GM18520 (cell line): Measurements from ENCODE around the gene SYT2.

ENCODE experiments used
- ATAC-seq: cut with Tn5 transposase; IDR thresholded peaks from one replicate; pipeline ENCODE4 v1.9.1; 2021; ENCODE audit not compliant: unreplicated experiment

Gene SYT2

DNA sequence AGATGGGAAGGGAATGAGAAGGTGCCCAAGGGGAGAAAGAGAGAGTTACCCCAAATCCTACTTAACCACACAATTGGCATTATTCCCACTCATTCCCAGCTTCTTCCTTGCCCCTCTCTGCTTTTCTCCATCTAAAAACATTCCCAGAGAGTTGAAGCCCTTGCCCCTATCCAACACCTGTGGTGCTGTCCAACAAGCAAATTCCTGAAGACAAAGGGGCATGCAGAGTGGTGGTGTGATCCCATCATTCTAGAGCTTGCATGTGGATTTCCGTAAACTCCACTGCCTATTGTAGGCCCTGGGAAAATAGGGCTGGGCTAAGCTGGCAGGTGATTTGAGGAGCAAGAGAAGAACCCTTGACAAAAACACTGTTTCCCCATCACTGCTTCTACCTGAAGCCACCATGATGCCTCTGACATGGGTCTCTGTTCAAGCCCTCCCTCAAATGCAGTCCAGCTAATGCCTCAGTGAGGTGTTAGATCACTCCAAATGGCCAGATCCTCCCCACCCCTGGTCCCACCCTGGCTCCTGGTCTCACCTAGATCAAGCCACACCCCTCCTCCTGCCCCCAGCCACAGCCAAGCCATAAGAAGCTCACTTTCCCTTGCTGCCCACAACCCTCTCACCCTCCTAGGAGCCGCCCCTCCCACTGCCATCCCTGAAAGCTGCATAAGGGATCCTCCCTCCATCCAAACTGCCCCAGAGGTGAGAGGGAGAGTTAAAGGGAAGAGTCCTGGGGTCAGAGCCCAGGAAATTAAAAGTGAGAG, 29.5 kb downstream of the SYT2 start:
- no peak for ATAC-seq

DNA sequence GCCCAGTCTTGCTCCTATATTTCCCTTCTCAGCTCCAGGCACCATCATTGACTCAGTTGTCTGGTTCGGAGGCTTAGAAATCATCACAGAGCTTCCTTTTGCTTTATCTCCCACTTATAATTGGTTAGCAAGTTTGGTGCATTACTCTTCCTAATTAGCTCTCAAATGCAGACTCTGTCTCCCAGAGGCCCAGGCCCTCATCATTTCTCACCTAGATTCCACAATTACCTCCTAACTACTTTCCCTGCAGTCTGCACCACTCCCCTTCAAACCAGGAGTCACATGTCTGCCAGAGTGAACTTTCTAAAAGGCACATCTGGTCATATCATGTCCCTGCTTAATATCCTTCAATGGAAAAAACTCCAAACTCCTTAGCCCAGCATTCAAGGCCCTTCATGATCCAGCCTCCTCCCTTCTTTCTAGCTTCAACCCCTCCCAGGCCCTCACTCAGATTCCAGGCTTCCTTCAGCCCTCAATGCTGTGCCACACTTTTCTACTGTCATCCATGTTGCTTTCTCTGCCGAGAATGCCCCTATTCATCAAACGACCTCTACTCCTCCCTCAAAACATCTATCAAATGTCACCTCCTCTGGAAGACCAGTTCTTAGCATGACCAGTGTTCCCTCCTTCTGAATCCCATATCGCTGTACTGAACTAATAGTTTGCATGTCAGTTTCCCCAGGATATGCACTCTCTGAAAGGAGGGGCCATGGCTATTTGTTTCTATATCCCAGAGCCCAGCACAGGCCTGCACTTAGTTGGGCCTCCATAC, 30.7 kb downstream of the SYT2 start:
- no peak for ATAC-seq

GRCh38 chr1:202677433-202677832, 32.8 kb downstream of the SYT2 start:
- ATAC-seq = no peak

DNA sequence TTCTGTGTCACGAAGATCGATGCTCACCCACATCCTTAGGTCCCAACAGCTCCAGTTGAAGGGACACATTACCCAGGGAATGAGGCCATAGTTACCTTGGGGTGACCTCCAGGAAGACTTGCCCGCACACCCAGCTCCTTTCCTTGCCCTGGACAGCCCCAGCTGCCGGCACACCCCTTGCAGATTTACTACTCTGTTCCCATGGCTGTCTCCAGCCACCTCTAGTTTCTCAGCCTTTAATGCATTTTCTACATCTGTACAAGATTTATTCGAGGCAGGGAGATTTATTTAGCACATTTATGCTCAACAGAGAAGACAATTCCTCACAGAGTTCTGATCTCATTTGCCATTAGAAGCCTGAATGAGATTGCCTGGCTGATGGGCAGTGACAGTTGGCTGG, 36.7 kb downstream of the SYT2 start:
- no peak for ATAC-seq

DNA sequence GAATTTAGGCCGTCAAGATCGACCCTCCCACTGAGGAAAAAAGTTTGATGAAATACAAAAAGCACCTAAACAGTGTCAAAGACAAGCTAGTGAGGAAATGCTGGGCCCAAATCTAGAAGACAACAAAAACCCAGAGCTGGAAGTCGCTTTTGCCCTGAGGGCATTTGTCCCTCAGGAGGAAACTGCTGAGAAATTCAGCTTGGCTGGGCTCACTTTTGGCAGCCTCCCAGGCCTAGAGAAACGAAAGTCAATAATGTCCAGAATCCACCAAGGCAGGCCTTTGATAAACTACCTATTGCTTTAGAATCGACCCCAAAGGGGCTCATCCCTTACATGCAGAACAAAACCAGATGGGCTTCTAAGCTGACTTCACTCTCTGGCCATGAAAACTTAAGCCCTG, 38.9 kb downstream of the SYT2 start:
- no peak for ATAC-seq

DNA sequence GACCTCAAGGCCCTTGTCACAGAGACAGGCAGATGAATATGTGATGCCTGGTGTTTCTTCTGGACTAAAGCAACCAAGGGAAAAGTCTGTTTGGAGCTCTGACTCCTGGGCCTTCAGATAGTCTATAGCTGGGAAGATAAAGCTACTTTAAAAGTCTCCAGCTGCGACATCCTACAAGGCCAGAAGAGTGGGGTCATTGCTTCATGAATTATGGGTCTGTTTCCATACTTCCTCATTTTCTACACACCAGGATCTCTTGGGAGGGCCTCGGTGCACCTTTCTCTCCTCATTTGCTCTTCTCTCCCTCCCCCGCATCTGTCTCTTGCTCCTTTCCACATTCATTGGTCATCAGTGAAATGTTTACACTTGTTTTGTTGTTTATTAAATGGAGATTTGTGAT, 44.8 kb downstream of the SYT2 start:
- no peak for ATAC-seq

GRCh38 chr1:202664083-202664482, 46.2 kb downstream of the SYT2 start:
- no peak for ATAC-seq

GRCh38 chr1:202663131-202663530, 47.1 kb downstream of the SYT2 start:
- ATAC-seq = no peak

GRCh38 chr1:202662081-202662480, 48.2 kb downstream of the SYT2 start:
- ATAC-seq = no peak

GRCh38 chr1:202661136-202661845, 49.0 kb downstream of the SYT2 start:
- ATAC-seq = no peak

DNA sequence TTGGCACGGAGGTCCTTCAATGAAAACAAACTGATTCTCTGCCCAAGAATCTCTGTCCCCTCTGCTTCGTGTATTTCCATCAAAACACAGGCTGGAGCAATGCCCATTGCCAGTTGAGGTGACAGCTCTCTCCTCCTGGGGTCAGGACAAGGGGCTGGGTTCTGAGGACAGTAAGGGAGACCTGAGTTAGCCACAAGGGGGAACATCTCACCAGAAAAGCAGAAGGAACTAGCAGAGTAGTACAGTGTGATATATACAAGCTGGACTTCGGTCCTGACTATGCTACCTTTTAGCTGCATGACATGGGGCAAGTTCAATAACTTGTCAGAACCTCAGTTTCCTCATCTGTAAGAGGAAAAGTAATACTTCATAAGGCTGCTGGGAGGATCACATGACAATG, 50.3 kb downstream of the SYT2 start:
- no peak for ATAC-seq

- no peak for ATAC-seq
These were observed 50.7 kb downstream of the SYT2 start for GRCh38 chr1:202659541-202659940.

DNA sequence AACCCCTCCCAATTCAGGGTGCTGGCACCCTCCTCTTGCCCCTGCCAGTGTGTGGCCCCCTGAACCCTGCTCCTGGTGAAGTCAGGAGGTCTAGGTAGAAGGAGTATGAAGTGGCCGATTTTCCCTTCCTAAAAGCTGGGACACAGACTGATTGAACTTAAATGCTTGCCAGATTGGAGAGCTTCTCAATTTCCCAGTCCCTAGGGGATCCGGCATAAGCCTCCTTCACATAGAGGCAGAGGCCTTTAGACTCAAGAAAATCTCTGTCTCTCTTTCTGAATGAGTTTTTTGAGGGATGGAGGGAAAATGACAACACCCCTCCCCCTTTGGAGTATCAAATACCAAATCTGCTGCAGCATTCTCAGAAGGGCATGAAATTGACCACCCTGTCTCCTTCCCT, 51.5 kb downstream of the SYT2 start:
- no peak for ATAC-seq

DNA sequence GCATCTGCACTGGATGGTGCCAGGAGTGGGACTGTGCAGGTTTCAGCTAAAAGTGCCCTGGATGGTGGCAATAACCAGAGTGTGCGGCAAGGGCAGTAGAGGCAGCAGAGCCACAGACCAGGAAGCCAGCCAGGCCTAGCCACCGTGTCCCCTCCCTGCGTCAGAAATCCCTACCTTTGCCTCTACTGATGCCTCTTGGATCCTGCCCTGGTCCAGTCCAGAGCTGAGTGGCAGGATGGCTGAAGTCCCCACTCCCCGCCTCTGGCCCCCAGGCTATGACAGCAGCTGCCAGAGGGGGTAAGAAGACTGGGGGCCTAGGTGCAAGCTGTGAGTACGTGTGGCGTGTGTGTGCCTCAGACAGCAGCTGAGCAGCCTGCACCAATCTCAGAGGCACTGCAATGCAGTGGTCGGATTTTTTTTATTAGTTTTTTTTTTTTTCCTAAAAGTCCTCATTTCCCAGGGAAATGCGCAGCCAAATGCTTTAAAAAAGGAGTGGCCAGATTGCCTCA, 51.9 kb downstream of the SYT2 start:
- ATAC-seq = no peak

GRCh38 chr1:202656951-202657646, 53.2 kb downstream of the SYT2 start:
- no peak for ATAC-seq

DNA sequence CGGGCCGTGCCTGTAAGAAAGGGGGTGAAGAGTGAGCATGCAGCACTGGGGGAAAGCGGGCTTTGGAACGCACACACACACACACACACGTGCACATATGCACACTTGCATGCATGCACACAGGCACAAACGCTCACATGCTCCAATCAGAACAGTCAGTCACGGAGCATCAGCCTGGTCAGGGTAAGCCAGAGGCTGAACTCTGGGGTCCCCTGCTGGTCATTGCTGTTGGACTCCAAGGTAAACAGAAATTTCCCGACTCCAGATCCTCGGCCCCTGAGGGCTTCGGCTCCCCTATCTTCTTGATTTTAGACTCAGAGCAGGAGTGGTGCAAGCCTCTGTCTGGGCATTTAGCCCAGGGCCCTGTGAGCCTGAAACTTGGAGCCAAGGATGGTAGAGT, 54.2 kb downstream of the SYT2 start:
- no peak for ATAC-seq

DNA sequence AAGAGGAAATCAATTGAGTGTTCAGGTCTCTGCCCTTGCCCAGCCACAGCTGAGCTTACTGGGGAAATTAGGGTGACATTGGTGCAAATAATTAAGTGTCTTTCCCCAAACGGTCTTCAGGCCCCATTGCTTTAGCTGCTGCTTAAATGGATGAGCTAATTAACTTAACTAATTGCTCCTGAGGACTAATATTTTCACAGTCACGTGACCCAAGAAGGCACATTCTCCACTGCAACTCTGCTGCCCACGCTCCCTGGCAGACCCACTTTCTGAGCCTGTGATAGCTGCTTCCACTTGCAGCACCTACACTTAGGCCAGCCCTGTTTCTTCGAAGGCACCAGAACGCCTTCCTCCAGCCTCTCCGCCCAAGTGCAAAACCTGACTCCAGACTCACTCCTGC, 56.2 kb downstream of the SYT2 start:
- ATAC-seq = no peak

DNA sequence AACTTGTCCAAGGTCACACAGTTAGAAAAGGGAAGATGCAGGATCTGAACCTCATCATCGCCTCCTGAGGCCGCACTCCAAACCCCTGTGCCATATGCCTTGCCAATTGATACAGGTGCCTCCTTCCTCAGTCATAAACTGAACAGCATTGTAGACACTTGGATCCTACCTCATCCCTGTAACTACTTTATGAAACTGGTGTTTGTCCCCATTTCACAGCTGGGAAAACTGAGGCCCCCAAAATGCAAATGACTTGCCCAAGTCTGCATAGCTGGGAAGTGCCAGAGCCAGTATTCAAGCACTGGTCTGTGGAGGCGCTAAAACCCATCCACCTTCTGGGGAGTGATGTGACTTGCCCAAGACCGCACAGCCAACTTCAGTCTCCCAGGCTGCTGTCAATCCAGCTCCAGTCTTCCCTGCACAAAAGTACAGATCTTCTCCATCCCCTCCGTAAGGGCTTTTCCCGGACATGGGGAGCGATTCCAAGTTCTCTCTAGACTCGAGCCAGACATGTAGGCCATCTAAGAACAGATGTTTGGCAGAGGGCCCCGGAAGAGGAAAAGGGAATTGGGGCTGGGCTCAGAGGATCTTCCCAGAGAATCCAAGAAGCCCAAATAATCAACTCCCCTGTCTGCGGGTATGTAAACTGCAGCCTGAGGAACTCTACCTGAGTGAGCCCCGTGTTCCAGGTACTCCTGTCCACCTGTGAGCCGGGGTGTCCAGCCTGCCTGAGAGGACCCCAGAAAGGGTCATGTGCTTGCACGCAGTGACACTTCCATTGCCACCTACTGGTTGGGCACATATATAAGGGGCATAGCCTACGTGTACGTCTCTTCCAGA, 60.5 kb downstream of the SYT2 start:
- no peak for ATAC-seq

- no peak for ATAC-seq
These were observed 61.5 kb downstream of the SYT2 start for GRCh38 chr1:202648605-202649226.

- ATAC-seq = no peak
These were observed 65.2 kb downstream of the SYT2 start for GRCh38 chr1:202645097-202645476.
